Activated CD4-positive, alpha-beta T cell treated with anti-CD3 and anti-CD28 coated beads for 4 hours (primary cell): ENCODE data around the gene FARS2.
A peak's percentile ranks its signal among the peaks of the same experiment; 100 is the strongest.

Source experiments
- DNase-seq, 2 donors: peaks; one replicate each; pipeline ENCODE4 v3.0.0-alpha.2; 2020

The FARS2 gene

GRCh38 chr6:5260661-5261544 lies at the start of gene FARS2, which contains the start of gene LYRM4:
Gene FARS2 (plus strand): TSS chr6:5261513.
Gene LYRM4 (minus strand): TSS chr6:5260950. CDS start chr6:5260733, 217 bp downstream.
- peak; percentile 91 to 93 for DNase-seq

- DNase-seq: no peak
These were observed 47.5 kb upstream of the FARS2 start for GRCh38 chr6:5213836-5214235.

GRCh38 chr6:5214570-5215052 lies 46.7 kb upstream of the FARS2 start:
- DNase-seq: no peak

GRCh38 chr6:5215159-5215558 lies 46.2 kb upstream of the FARS2 start:
- DNase-seq: no peak

- no peak for DNase-seq
These were observed 45.5 kb upstream of the FARS2 start for GRCh38 chr6:5215799-5216198.

- DNase-seq: no peak
These were observed 44.0 kb upstream of the FARS2 start for GRCh38 chr6:5217356-5217755.

- DNase-seq: no peak
These were observed 42.2 kb upstream of the FARS2 start for GRCh38 chr6:5219011-5219691.

GRCh38 chr6:5220443-5220842 lies 40.9 kb upstream of the FARS2 start:
- no peak for DNase-seq

GRCh38 chr6:5223309-5223708 lies 38.0 kb upstream of the FARS2 start:
- no peak for DNase-seq

- no peak for DNase-seq
These were observed 32.0 kb upstream of the FARS2 start for GRCh38 chr6:5229356-5229755.

- DNase-seq: no peak
These were observed 31.2 kb upstream of the FARS2 start for GRCh38 chr6:5230081-5230480.

- DNase-seq: no peak
These were observed 30.0 kb upstream of the FARS2 start for GRCh38 chr6:5231289-5231688.

GRCh38 chr6:5234874-5235273 lies 26.4 kb upstream of the FARS2 start:
- DNase-seq: no peak

- no peak for DNase-seq
These were observed 25.5 kb upstream of the FARS2 start for GRCh38 chr6:5235830-5236229.

GRCh38 chr6:5237805-5238204 lies 23.5 kb upstream of the FARS2 start:
- DNase-seq: no peak

- no peak for DNase-seq
These were observed 23.0 kb upstream of the FARS2 start for GRCh38 chr6:5238336-5238735.

GRCh38 chr6:5241252-5241651 lies 20.1 kb upstream of the FARS2 start:
- DNase-seq: no peak

GRCh38 chr6:5243069-5243468 lies 18.2 kb upstream of the FARS2 start:
- DNase-seq: no peak

GRCh38 chr6:5246141-5247097 lies 14.9 kb upstream of the FARS2 start:
- no peak for DNase-seq

- no peak for DNase-seq
These were observed 14.1 kb upstream of the FARS2 start for GRCh38 chr6:5247201-5247600.

- DNase-seq: no peak
These were observed 12.8 kb upstream of the FARS2 start for GRCh38 chr6:5248302-5249098.
